IPS-18c (cell line): ENCODE measurements around the gene ZDHHC21.

ENCODE experiments used
- H3K4me3 ChIP-seq: 2 replicates; pipeline ENCODE4 v1.7.0; 2013; ENCODE audit warnings: low read depth, mild to moderate bottlenecking, low read length, moderate library complexity; ENCODE audit not compliant: insufficient read depth
- H3K9me3 ChIP-seq: one replicate; pipeline ENCODE4 v1.6.1; 2013; ENCODE audit warnings: mild to moderate bottlenecking, low read length, moderate library complexity; ENCODE audit not compliant: control insufficient read depth, insufficient read depth

ZDHHC21 gene

GRCh38 chr9:14650596-14650995 lies 42.6 kb downstream of the ZDHHC21 start:
- Histone ChIP-seq H3K4me3 (no peak overlapping the region), H3K9me3 (no peaks in the 10 kb centered on the region)

GRCh38 chr9:14645648-14646047 lies 47.6 kb downstream of the ZDHHC21 start:
- Histone ChIP-seq H3K4me3 (no peak overlapping the region), H3K9me3 (no peaks in the 10 kb centered on the region)

GRCh38 chr9:14640967-14641366 lies 52.3 kb downstream of the ZDHHC21 start:
- Histone ChIP-seq H3K4me3 (no peak overlapping the region), H3K9me3 (no peaks in the 10 kb centered on the region)

GRCh38 chr9:14640294-14640693 lies 52.9 kb downstream of the ZDHHC21 start:
- H3K9me3 ChIP-seq: no peaks in the 10 kb centered on the region
- no peak overlapping the region for H3K4me3 ChIP-seq

GRCh38 chr9:14633906-14634565 lies 59.2 kb downstream of the ZDHHC21 start:
- Histone ChIP-seq H3K9me3 (no peaks in the 10 kb centered on the region), H3K4me3 (no peak overlapping the region)

GRCh38 chr9:14633148-14633547 lies 60.1 kb downstream of the ZDHHC21 start:
- Histone ChIP-seq H3K4me3 (no peak overlapping the region), H3K9me3 (no peaks in the 10 kb centered on the region)

- Histone ChIP-seq H3K9me3 (no peaks in the 10 kb centered on the region), H3K4me3 (no peak overlapping the region)
Measured at GRCh38 chr9:14627513-14627912, 65.7 kb downstream of the ZDHHC21 start.

- H3K4me3 ChIP-seq: no peak overlapping the region
- H3K9me3 ChIP-seq: no peaks in the 10 kb centered on the region
Measured at GRCh38 chr9:14618836-14619420, 74.3 kb downstream of the ZDHHC21 start.

- Histone ChIP-seq H3K9me3 (no peaks in the 10 kb centered on the region), H3K4me3 (no peak overlapping the region)
Measured at GRCh38 chr9:14616188-14616982, 76.8 kb downstream of the ZDHHC21 start.

- H3K9me3 ChIP-seq: no peaks in the 10 kb centered on the region
- no peak overlapping the region for H3K4me3 ChIP-seq
Measured at GRCh38 chr9:14608540-14608939, 84.7 kb downstream of the ZDHHC21 start.

GRCh38 chr9:14597171-14597799 lies 95.9 kb downstream of the ZDHHC21 start:
- no peak overlapping the region for H3K4me3 ChIP-seq
- H3K9me3 ChIP-seq: no peaks in the 10 kb centered on the region

- no peak overlapping the region for H3K4me3 ChIP-seq
- H3K9me3 ChIP-seq: no peaks in the 10 kb centered on the region
Measured at GRCh38 chr9:14593406-14593805, 99.8 kb downstream of the ZDHHC21 start.

GRCh38 chr9:14591411-14591810 lies 101.8 kb downstream of the ZDHHC21 start:
- no peaks in the 10 kb centered on the region for H3K9me3 ChIP-seq
- H3K4me3 ChIP-seq: no peak overlapping the region

- H3K4me3 ChIP-seq: no peak overlapping the region
- no peaks in the 10 kb centered on the region for H3K9me3 ChIP-seq
Measured at GRCh38 chr9:14585730-14586473, 107.3 kb downstream of the ZDHHC21 start.

- H3K9me3 ChIP-seq: no peaks in the 10 kb centered on the region
- no peak overlapping the region for H3K4me3 ChIP-seq
Measured at GRCh38 chr9:14584571-14584970, 108.7 kb downstream of the ZDHHC21 start.

- no peaks in the 10 kb centered on the region for H3K9me3 ChIP-seq
- H3K4me3 ChIP-seq: no peak overlapping the region
Measured at GRCh38 chr9:14578030-14578429, 115.2 kb downstream of the ZDHHC21 start.

GRCh38 chr9:14574173-14574572 lies 119.1 kb downstream of the ZDHHC21 start:
- H3K9me3 ChIP-seq: no peaks in the 10 kb centered on the region
- H3K4me3 ChIP-seq: no peak overlapping the region
